RWPE2 (cell line): ENCODE data around the gene SLC8A2.
"Not testable (repeated sequence)": the region's sequence is repeated elsewhere in the genome, so short reads cannot be mapped to it uniquely, and the experiment has no call there.

ENCODE experiments used
- ATAC-seq: fragments of 200-7000 bp; cut with Tn5 transposase; 3 replicates; pipeline ENCODE4 v1.9.1; 2021; ENCODE audit warnings: low read depth
- DNase-seq: peaks from one replicate; pipeline ENCODE4 v3.0.0-alpha.2; 2020; ENCODE audit warnings: low spot score
- H3K27ac ChIP-seq: fragments of 450-650 bp; 2 replicates; pipeline ENCODE4 v1.5.1; 2017; ENCODE audit warnings: mild to moderate bottlenecking; ENCODE audit not compliant: poor library complexity, severe bottlenecking
- H3K27me3 ChIP-seq: fragments of 250-450 bp; sonication (Bioruptor Pico); 2 replicates; pipeline ENCODE4 v1.5.1; 2021; ENCODE audit warnings: mild to moderate bottlenecking, moderate library complexity; ENCODE audit not compliant: insufficient read depth, poor library complexity, severe bottlenecking
- H3K36me3 ChIP-seq: fragments of 250-450 bp; sonication (Bioruptor Pico); 2 replicates; pipeline ENCODE4 v1.5.1; 2020; ENCODE audit warnings: low read depth, mild to moderate bottlenecking, moderate library complexity
- H3K4me1 ChIP-seq: fragments of 250-450 bp; sonication (Bioruptor Pico); 2 replicates; pipeline ENCODE4 v1.5.1; 2021; ENCODE audit warnings: mild to moderate bottlenecking, moderate library complexity; ENCODE audit not compliant: insufficient read depth, poor library complexity, severe bottlenecking
- H3K4me3 ChIP-seq: fragments of 250-450 bp; sonication (Bioruptor Pico); 2 replicates; pipeline ENCODE4 v1.5.1; 2021; ENCODE audit warnings: mild to moderate bottlenecking, moderate library complexity; ENCODE audit not compliant: severe bottlenecking
- H3K9me3 ChIP-seq: fragments of 250-450 bp; sonication (Bioruptor Pico); 2 replicates; pipeline ENCODE4 v1.5.1; 2021; ENCODE audit warnings: mild to moderate bottlenecking, moderate library complexity; ENCODE audit not compliant: severe bottlenecking
- TF ChIP-seq, protein P1 (sequence below): fragments of 450-650 bp; IDR thresholded peaks from one replicate; pipeline ENCODE4 v1.5.1; 2017; ENCODE audit warnings: mild to moderate bottlenecking, moderate library complexity; ENCODE audit not compliant: poor library complexity, severe bottlenecking

The SLC8A2 gene

GRCh38 chr19:47384533-47384932 lies 87.2 kb downstream of the SLC8A2 start:
- ATAC-seq, H3K27me3 ChIP-seq, H3K27ac ChIP-seq, H3K4me1 ChIP-seq, DNase-seq, H3K4me3 ChIP-seq, H3K9me3 ChIP-seq: not testable (repeated sequence)
- H3K36me3 ChIP-seq: peaks cover 15% of the 10 kb centered on the region

DNA sequence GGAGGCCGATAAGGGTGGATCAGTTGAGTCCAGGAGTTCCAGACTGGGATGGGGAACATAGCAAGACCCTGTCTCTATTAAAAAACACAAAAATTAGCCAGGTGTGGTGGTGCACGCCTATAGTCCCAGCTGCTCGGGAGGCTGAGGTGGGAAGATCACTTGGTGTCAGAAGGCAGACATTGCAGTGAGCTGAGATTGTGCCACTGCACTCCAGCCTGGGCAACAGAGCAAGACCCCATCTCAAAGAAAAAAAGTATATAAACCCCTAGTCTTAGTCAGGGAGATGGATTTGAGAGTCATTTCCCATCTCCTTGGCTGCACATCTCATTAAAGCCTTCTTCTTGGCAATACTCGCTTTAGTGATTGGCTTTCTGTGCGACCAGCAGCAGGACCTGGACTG lies 87.8 kb downstream of the SLC8A2 start:
- not testable (repeated sequence) for H3K4me1 ChIP-seq, H3K27me3 ChIP-seq, H3K27ac ChIP-seq, H3K9me3 ChIP-seq, ATAC-seq, DNase-seq, H3K4me3 ChIP-seq
- H3K36me3 ChIP-seq: peaks cover 15% of the 10 kb centered on the region

GRCh38 chr19:47381653-47382279 lies 89.9 kb downstream of the SLC8A2 start:
- DNase-seq (no peak), ATAC-seq (no peak)
- Histone ChIP-seq H3K4me1 (no peaks in the 10 kb centered on the region), H3K27ac (no peak overlapping the region), H3K36me3 (peaks cover 17% of the 10 kb centered on the region), H3K9me3 (no peaks in the 10 kb centered on the region), H3K4me3 (no peak overlapping the region), H3K27me3 (no peaks in the 10 kb centered on the region)
- TF ChIP-seq, protein P1, sequence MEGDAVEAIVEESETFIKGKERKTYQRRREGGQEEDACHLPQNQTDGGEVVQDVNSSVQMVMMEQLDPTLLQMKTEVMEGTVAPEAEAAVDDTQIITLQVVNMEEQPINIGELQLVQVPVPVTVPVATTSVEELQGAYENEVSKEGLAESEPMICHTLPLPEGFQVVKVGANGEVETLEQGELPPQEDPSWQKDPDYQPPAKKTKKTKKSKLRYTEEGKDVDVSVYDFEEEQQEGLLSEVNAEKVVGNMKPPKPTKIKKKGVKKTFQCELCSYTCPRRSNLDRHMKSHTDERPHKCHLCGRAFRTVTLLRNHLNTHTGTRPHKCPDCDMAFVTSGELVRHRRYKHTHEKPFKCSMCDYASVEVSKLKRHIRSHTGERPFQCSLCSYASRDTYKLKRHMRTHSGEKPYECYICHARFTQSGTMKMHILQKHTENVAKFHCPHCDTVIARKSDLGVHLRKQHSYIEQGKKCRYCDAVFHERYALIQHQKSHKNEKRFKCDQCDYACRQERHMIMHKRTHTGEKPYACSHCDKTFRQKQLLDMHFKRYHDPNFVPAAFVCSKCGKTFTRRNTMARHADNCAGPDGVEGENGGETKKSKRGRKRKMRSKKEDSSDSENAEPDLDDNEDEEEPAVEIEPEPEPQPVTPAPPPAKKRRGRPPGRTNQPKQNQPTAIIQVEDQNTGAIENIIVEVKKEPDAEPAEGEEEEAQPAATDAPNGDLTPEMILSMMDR: no peak

- H3K4me3 ChIP-seq: no peak overlapping the region
- no peaks in the 10 kb centered on the region for H3K27me3 ChIP-seq
- H3K4me1 ChIP-seq: no peaks in the 10 kb centered on the region
- DNase-seq (no peak), ATAC-seq (no peak)
- no peaks in the 10 kb centered on the region for H3K9me3 ChIP-seq
- TF ChIP-seq, protein P1: no peak
- peaks cover 24% of the 10 kb centered on the region for H3K36me3 ChIP-seq
- H3K27ac ChIP-seq: no peak overlapping the region
These were observed 90.6 kb downstream of the SLC8A2 start for GRCh38 chr19:47381121-47381520.

GRCh38 chr19:47380559-47380958 lies 91.1 kb downstream of the SLC8A2 start:
- TF ChIP-seq, protein P1: no peak
- Histone ChIP-seq H3K4me1 (no peaks in the 10 kb centered on the region), H3K9me3 (no peaks in the 10 kb centered on the region), H3K27ac (no peak overlapping the region), H3K4me3 (no peak overlapping the region), H3K36me3 (peaks cover 29% of the 10 kb centered on the region), H3K27me3 (no peaks in the 10 kb centered on the region)
- no peak for DNase-seq
- ATAC-seq: no peak

DNA sequence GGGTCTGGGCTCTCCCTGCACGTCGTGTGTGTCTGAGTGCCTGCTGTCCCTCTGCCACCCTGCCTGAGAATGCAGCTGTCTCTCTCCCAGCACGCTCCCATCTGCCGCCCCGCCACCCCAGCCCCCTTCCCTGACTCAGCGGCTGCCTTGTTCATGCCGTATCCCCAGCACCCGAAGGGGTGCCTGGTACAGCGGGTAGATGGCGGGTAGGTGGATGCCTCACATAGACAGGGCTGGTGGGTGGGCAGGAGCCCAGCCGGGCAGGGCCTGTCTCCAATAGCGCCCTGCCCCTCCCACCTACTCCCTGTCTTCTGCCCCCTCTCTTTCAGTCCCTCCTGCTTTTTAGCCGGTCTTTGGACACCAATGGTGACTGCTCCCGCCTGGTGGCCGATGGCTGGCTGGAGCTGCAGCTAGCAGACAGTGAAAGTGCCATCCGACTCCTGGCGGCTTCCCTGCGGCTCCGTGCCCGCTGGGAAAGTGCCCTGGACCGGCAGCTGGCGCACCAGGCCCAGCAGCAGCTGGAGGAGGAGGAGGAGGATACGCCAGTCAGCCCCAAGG lies 92.2 kb downstream of the SLC8A2 start:
- H3K4me3 ChIP-seq: no peak overlapping the region
- H3K27ac ChIP-seq: no peak overlapping the region
- H3K4me1 ChIP-seq: no peaks in the 10 kb centered on the region
- TF ChIP-seq, protein P1: no peak
- H3K9me3 ChIP-seq: no peaks in the 10 kb centered on the region
- H3K36me3 ChIP-seq: peaks cover 40% of the 10 kb centered on the region
- H3K27me3 ChIP-seq: no peaks in the 10 kb centered on the region
- ATAC-seq: no peak
- peak; percentile 32 for DNase-seq
